Measurements from ENCODE around the gene FETUB.
A peak's percentile ranks its signal among the peaks of the same experiment; 100 is the strongest.

Gene FETUB

DNA sequence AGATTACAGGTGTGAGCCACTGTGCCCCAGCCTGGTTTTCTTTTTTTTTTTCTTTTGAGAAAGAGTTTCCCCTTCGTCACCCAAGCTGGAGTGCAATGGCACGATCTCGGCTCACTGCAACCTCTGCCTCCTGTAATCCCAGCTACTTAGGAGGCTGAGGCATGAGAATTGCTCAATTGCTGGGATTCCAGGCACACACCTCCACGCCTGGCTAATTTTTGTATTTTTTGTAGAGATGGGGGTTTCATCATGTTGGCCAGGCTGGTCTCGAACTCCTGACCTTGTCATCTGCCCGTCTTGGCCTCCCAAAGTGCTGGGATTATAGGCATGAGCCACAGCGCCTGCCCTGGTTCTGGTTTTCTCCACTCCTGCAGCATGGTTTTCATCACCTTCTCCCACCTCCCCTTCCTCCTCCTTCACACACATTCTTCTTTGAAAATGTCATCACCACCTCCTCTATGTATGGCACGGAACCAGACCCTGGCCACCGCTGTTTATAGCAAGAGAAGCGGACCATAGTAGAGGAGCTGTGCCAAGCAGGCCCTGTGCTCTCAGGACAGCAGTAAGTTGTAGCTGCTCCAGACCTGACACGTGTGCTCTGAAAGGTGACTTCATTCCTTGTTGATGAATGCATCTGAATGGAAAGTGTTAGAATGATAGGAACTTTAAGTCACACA lies 42.0 kb upstream of the FETUB start:
- TF ChIP-seq, protein P1, sequence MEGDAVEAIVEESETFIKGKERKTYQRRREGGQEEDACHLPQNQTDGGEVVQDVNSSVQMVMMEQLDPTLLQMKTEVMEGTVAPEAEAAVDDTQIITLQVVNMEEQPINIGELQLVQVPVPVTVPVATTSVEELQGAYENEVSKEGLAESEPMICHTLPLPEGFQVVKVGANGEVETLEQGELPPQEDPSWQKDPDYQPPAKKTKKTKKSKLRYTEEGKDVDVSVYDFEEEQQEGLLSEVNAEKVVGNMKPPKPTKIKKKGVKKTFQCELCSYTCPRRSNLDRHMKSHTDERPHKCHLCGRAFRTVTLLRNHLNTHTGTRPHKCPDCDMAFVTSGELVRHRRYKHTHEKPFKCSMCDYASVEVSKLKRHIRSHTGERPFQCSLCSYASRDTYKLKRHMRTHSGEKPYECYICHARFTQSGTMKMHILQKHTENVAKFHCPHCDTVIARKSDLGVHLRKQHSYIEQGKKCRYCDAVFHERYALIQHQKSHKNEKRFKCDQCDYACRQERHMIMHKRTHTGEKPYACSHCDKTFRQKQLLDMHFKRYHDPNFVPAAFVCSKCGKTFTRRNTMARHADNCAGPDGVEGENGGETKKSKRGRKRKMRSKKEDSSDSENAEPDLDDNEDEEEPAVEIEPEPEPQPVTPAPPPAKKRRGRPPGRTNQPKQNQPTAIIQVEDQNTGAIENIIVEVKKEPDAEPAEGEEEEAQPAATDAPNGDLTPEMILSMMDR (conservative IDR thresholded peaks at IDR 0.05; ENCODE audit: low read length) = no peak
- peak; percentile 55 for DNase-seq (ENCODE audit: low read depth)
- H3K4me3 ChIP-seq (ENCODE audit: low read length) = no peak overlapping the region

DNA sequence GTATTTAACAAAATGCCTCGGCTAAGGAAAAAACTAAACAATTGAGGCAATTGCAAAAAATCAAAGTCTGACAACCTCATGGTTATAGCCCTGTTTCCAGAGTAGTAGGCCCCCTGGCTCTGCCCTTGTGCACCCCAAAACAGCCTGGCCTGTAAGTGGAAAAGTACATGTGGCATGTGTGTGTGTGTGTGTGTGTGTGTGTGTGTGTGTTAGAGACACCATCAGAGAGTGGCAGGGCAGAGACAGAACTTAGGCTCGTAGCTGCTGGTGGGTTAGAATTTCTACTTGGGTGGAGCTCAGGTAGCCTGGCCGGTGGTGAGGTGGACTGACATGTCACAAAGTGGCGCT lies 41.4 kb upstream of the FETUB start:
- TF ChIP-seq, protein P1 (conservative IDR thresholded peaks at IDR 0.05; ENCODE audit: low read length) = no peak
- no peak for DNase-seq (ENCODE audit: low read depth)
- H3K4me3 ChIP-seq (ENCODE audit: low read length) = no peak overlapping the region

DNA sequence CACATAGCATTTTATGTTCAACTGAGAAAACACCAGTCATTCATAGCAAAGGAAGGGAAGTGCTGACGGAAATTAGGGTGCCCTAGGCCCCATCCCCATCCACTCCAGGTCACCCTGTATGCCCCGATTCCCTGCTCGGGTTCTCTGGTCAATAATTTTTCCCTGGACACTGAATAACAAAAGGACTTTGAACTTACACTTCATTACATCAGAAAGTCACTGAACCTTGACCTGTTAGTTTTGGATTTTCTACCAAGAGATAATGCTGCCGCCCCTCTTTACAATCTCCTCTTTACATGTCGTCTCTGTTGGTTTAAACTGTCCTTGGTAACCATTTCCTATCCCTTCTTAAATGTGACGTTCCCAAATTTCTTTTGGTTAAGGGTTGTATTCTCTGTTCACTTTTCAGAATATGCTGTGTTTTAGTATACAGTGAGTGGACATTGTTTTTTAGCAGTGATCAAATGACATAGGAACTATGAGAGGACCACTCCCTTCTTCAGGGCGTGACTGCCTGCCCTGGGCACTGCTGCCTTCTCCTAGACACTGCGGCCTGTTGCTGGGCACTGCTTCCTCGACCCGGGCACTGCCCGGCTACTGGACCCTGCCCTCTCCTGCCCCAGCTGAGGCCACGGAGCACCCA lies 40.9 kb upstream of the FETUB start:
- TF ChIP-seq, protein P1 (conservative IDR thresholded peaks at IDR 0.05; ENCODE audit: low read length) = no peak

DNA sequence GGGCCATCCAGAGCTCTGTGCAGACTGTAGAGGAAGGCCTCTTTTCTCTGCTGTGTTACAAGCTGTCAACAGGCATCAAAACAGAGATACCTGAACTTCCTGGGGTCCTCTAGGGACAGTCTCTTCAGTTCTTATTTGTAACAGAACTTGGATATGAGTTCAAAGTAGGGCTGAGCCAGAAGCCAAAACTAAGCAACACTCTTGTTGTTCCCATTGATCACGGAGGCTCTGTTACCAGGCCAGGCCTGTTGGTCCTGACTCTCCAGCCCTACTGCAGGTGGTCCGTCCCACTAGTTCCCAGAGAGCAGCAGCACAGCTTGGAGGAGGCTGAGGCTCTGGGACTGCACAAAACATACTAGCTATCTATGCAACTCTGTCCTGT lies 40.4 kb upstream of the FETUB start:
- H3K4me3 ChIP-seq (ENCODE audit: low read length) = no peak overlapping the region
- TF ChIP-seq, protein P1 (conservative IDR thresholded peaks at IDR 0.05; ENCODE audit: low read length) = no peak
- no peak for DNase-seq (ENCODE audit: low read depth)

More for the DNA sequence above, 40.9 kb upstream of the FETUB start:
- DNase-seq (ENCODE audit: low read depth) = no peak
- H3K4me3 ChIP-seq (ENCODE audit: low read length) = no peak overlapping the region

DNA sequence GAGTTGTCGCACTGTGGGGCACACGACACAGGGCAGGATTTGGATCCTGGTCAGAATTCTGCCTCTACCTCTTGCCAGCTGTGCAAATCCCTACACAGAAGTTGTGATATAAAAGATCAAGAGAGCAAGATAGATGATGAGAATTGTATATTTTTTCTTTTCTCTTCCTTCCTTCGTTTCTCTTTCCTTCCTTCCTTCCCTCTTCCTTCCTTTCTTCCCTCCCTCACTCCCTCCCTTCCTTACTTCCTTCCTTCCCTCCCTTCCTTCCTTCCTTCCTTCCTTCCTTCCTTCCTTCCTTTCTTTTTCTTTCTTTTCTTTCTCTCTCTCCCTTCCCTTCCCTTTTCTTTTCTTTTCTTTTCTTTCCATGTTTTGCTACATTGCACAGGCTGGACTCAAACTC lies 39.3 kb upstream of the FETUB start:
- H3K4me3 ChIP-seq (ENCODE audit: low read length) = no peak overlapping the region
- TF ChIP-seq, protein P1 (conservative IDR thresholded peaks at IDR 0.05; ENCODE audit: low read length) = no peak

DNA sequence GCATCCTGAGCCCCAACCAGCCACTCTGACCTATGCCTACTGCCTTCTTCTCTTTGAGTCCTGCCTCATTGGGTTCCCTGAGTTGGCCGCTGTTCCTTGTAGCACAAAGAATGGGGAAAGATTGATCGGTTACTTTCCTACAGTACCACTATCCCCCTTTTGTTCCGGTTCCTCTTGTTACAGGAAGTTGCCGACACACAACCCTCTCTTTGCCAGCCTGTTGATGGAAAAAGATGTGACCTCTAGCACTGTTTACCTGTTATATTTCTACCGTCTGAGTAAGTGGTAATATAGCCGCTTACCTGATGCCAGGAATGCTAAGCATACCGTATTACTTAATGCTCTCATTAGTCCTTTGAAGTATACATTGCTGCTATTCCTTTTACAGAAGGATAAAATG lies 37.0 kb upstream of the FETUB start:
- H3K4me3 ChIP-seq (ENCODE audit: low read length) = no peak overlapping the region
- no peak for DNase-seq (ENCODE audit: low read depth)
- TF ChIP-seq, protein P1 (conservative IDR thresholded peaks at IDR 0.05; ENCODE audit: low read length) = no peak

More for the DNA sequence above, 39.3 kb upstream of the FETUB start:
- no peak for DNase-seq (ENCODE audit: low read depth)

DNA sequence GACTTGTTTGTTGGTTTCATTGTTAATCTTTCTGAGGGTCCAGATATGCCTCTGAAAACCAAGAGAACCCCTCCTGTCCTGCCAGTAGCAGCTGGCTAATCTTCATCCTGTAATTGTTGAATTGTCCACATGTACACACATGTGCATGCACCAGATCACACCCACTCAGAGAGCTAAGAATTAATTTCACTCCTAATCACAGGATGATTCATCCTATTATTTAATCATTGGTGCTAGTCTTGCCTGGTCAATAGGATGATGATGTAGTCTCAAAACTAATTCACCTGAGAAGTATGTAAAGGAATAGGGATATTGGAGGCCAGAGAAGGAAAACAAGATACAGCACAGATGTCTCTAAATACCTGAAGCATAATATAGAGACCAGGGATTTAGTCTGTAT lies 35.1 kb upstream of the FETUB start:
- DNase-seq (ENCODE audit: low read depth) = no peak
- no peak overlapping the region for H3K4me3 ChIP-seq (ENCODE audit: low read length)
- TF ChIP-seq, protein P1 (conservative IDR thresholded peaks at IDR 0.05; ENCODE audit: low read length) = no peak
